Activated CD4-positive, CD25-positive, alpha-beta regulatory T cell treated with anti-CD3 and anti-CD28 coated beads, Interleukin-2, amount 50 U/mL, for 72 hours (primary cell): Measurements from ENCODE around the gene OPN3.
"Not testable (repeated sequence)": the region's sequence is repeated elsewhere in the genome, so short reads cannot be mapped to it uniquely, and the experiment has no call there.

Experiments used
- DNase-seq: peaks from one replicate; pipeline ENCODE4 v3.0.0; 2021

Gene OPN3

DNA sequence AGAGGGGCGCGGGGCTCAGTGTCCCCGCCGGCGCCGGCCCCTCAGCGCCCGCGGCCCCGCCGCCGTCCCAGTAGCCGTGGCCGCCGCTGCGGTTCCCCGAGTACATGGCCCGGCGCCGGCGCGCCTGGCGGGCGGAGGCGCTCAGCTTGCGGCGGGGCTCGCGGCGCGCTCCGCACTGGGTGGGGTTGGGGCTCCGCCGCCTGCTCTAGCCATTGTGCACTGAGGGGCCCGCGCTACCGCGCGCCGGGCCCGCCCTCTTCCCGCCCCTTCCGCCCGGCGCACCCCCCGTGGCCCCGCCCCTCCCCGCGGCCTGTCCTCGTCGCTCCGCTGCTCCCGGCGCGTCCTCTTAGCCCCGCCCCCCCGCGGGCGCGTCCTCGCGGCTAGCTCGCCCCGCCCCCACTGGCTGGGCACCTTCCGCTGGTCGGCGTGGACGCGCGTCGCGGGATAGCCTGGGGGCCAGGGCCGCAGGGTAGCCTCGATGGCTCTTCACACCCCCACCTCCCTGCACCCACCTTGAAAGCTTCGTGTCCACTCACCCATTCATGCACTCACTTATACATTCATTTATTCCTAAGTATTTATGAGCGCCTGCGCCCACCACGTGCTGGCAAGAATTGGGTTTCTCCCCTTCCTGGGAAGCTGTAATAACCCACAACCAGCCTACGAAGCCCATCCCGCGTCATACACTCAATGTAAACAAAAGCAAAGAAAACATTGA, at the start of gene OPN3, which contains the start of gene CHML:
Gene OPN3, minus strand, starts transcription at position 221 of the 718 bp plus-strand sequence. Its CDS starts 115 bp downstream, at position 106.
Gene CHML, minus strand, starts transcription at position 221 of the 718 bp plus-strand sequence. CDS start 4,603 bp downstream, outside the sequence.
- peak; percentile 96 for DNase-seq

DNA sequence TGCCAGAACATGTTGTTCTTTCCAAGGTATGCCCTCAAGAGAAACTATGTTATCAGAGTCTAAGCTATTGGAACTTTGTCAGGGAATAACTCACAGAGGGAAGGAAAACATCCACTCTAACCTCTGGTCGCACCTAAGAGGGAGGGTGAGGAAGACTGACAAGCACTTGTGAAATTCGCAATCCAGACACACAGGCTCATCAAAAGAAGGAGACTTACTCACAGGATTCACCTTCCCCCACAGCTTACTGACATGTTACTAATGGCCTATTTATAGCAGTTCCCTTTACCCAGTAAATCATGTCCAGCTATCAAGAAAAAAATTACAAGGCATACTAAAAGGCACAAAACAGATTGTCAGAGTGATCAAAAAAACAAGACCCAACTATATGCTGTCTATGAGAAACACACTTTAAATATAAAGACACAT, 48.8 kb upstream of the OPN3 start:
- no peak for DNase-seq

DNA sequence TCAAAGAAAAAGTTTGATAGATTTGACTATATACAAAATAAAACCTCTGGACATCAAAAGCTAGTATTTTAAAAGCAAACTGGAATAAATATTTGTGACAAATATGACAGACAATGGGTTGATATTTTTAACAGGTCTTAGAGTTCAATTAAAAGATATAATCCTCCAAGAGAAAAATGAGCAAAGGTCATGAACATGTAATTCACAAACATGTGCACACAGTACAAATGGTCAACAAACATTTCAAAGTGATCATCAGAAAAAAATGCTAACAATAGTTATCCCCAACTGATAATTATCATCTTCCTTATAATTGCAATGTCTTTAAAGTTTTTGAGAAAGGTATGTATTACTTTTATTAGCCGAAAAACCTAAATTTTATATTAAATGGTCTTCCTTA, 43.9 kb upstream of the OPN3 start:
- no peak for DNase-seq

DNA sequence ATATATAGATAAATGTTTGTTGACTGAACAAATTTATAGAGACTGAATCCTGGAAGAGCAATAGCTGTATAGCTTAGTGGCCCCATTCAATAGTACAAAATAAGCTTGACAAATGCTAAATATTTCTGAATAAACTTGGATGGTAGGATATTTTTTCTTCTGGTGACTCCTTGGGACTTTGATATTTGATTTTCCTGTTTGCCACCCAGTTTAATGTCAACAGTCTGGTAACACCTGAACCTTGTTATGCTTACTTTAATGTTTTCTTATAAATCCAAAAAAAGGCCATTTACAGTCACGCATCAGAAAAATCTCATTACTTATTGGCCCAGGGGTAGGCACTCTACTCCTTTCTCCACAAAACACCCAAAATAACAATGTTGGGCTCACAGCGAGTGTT, 42.8 kb upstream of the OPN3 start:
- no peak for DNase-seq

GRCh38 chr1:241681861-241682448, 41.8 kb upstream of the OPN3 start:
- DNase-seq = not testable (repeated sequence)

DNA sequence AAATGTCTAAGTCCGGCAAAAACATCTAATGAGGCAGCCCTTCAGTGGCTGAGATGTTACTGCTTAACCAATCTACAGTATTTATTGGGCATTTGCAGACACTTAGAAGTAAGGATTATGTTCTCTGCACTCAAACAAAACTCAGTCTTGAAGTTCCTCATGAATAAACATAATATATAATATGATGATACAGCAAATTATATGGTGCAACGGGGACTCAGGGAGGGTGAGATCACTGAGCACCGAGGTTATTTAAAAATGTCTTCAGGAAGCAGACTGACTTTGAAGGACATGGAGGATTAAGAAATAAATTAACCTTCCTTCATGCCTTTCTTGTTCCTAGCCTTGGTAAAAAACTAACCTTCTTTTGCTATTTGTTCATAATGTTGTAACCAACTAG, 39.8 kb upstream of the OPN3 start:
- DNase-seq = no peak

DNA sequence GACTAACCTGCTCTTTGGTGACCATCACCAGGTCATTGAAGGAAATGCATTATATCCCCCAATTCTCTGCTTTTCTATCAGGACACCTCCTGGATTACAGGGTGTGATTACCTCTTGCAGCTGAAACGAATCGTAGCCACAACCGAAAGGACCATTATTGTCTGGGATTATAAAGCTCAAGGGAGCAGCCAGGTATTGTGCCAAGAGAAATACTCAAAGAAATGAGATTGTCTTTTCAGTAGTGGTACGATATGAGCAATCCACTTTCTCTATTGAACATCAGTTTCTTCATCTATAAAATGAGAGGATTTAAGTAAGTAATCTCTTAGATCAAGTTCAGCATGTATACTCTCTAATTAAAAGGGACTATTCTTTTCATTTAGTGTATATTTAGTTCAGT, 39.2 kb upstream of the OPN3 start:
- no peak for DNase-seq

GRCh38 chr1:241678536-241678935, 38.4 kb upstream of the OPN3 start:
- DNase-seq = no peak

DNA sequence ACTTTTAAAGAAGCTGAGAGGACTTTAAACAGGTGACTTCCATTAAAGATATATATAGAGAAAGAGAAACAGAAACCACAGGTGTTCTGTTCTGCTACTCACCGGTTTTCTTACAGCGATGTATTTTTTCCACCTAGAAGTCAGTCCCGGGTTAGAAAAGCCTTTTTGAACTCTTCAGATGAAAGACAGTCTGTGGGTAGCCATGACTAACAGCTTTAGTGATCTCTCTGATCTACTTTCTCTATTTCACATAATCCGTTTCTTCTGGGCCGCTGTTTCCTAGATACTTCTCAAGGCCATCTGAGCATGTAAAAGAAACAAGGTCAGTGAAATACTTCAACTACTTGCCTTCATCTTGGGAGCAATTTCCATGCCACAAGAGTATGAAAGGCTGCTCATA, 37.0 kb upstream of the OPN3 start:
- DNase-seq = no peak

DNA sequence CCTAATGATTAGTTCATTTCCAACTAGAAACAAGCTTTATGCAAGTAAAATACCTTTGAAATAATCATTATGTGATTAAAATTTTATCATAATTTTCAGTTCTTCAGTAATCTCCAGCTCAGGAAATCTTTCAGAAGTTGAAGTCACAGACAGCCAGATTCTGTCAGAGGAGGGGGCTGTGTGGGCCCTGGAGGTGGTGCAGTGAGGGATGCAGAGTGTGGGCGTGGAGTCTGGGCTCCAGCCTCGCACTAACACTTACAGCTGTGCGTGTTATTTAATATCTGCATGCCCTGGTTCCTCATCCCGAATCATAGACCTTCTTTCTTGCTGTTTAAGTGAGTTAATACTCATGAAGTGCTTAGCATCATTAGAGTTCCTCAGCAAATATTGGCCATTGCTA, 35.8 kb upstream of the OPN3 start:
- no peak for DNase-seq

DNA sequence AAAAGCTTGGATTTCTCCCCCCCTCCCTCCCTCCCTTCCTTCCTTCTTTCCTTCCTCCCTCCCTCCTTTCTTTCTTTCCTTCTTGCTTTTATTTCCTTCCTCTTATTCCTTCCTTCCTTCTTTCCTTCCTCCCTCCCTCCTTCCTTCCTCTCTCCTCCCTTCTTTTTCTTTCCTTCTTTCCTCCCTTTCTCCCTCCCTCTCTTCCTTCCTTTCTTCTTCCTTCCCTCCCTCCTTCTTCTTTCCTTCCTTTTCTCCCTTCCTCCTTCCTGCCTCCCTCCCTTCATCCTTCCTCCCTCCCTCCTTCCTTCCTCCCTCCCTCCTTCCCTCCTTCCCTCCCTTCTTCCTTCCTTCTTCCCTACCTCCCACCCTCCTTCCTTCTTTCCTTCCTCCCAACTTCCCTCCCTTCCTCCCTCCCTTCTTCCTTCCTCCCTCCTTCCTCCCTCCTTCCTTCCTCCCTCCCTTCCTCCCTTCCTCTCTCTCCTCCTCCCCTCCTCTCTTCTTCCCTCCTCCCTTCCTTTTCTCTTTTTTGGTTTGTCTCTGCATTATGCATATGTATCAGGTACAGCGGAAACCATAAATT, 34.7 kb upstream of the OPN3 start:
- no peak for DNase-seq

DNA sequence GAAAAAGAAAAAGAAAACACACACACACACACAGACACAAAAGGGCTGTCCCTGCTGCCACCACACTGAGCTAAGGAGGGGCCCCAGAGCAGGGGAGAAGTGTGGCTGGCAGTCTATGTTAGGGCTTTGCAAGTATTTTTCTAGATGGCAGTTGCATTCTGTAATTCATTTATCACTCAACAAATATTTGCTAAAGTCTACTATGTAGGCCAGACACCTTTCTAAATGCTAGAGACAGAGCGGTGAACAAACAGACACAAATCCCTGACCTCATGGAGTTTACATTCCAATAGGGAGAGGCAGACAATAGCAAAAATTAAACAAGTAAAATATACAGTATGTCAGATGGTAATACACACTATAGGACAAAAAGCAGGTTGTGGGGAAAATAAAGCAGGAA, 32.1 kb upstream of the OPN3 start:
- DNase-seq = no peak

- DNase-seq = no peak
These were observed 26.2 kb upstream of the OPN3 start for GRCh38 chr1:241666419-241666818.

DNA sequence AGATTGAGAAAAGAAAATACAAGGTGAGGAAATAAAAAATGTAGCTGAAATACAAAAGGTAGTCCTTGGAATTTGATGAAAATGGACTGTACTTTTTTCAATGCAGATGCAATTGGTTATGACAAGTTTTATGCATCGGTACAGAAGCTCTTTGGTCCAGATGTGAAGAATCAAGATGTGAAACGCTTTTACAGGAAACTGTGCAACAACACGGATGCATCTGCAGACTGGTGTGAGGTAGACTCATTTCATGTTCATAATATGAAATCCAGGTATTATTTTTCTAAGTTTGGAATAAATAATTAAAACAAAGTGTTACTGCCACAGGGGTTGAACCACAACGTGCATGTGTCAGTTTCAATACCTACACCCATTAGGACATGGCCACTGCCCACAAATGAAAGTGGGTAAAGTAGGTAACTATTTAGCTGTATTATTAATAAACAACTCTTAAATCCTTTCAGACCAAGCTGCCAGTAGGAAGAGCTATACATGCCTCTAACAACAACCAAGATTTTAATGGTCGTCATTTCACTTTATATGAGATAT, 20.3 kb upstream of the OPN3 start:
- DNase-seq = no peak

DNA sequence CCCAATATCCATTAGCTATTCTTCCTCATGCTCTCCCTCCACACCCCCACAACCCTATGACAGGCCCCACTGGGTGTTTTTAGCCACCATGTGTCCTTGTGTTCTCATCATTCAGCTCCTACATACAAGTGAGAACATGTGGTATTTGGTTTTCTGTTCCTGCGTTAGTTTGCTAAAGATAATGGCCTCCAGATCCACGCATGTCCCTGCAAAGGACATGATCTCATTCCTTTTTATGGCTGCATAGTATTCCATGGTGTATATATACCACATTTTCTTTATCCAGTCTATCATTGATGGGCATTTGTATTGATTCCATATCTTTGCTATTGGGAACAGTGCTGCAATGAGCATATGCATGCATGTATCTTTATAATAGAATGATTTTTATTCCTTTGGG, 18.8 kb upstream of the OPN3 start:
- not testable (repeated sequence) for DNase-seq

DNA sequence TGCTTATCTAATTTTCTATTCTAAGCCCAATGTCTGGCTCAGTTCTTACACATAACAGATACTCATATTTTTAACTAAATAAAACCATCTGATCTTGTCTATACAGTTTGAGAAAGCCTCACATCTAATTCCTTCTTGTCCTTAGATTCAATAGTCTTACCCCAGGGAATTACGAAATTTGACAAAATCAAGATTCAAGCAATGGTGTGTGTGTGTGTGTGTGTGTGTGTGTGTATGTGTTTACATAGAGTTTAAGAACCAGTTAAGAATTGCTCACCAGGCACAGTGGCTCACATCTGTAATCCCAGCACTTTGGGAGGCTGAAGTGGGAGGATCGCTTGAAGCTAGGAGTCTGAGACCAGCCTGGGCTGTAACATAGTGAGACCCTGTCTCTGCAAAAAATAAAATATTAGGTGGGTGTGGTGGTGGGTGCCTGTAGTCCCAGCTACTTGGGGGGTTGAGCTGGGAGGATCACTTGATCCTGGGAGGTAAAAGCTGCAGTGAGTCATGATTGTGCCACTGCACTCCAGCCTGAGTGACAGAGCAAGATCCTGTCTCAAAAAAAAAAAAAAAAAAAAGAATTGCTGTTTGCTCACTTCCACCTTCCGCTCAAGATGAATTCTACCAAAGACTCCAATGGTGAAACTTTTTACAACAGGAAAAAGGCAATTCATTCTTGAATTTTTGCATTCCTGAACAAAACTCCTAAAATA, 18.1 kb upstream of the OPN3 start:
- no peak for DNase-seq

DNA sequence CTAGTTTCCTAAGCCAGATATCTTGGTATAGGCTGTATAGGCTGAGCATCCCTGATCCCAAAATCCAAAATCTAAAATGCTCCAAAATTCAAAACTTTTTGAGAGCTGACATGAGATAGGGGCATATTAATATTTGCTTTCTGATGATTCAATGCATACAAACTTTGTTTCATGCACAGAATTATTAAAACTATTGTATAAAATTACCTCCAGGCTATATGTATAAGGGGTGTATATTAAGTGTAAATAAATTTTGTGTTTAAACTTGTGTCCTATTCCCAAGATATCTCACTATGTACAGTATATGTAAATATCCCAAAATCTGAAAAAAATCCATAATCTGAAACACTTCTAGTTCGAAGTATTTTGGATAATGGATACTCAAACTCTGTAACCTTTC, 14.5 kb upstream of the OPN3 start:
- DNase-seq = no peak

GRCh38 chr1:241654019-241654418, 13.8 kb upstream of the OPN3 start:
- DNase-seq = no peak

- no peak for DNase-seq
These were observed 11.8 kb upstream of the OPN3 start, which contains the start of gene WDR64 for GRCh38 chr1:241652012-241652411. TSS of gene WDR64 (plus strand) at chr1:241652281. CDS start at chr1:241652485, 204 bp downstream.

DNA sequence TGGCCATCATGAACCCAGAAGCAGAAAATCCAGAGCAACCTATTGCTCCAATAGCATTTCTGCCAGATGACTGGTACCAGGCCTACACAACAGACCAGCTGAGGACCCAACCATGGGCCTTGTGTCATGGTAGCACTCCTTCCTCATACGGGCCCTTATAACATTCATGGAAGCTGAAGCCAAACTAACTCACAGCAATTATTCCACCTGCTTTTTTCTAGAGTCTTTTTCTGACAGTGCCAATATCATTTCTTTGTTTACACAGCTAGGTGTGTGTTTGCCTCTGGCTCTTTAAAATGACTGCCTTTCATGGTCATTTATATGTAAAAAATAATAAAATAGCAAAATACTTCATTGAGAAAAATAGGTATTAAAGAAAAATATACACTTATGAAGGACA, 8.0 kb upstream of the OPN3 start:
- DNase-seq = no peak

DNA sequence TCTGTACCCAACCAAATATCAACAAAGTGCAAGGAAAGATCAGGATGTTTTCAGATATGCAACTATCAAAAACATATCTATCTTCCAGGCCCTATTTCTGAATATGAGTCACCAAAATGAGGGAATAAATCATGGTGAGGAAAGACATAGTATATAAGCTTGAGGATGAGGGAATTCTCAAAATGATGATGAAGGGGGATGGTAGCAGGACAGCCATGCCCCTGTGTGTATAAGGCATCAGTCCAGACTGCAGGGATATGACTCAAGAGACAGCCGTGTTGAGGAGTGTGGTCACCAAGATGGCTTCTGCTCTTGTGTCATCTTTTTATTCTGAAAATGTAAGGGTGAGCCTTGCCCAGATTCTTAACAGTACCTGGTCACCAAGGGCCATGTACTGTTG, 7.5 kb upstream of the OPN3 start:
- DNase-seq = no peak

GRCh38 chr1:241646201-241646600, 6.0 kb upstream of the OPN3 start:
- no peak for DNase-seq

DNA sequence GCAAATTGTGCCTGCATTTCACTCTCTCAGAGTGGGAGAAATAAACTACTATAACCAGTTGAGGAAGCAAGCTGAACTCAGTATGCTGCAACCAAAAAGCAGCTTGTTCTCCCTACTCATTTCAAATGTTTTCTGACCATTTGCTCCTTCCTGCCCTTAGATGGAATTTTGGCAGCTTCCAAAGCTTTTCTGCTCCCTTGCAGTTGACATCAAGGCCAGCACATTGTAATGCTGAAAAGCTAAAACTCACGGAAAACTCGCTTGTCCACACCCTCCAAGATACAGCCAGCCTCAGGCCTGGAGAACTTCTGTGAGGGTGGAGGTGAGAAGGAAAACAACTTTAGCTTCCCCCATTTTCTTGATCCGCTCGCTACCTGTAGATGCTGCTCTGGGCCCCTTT, 5.0 kb upstream of the OPN3 start:
- no peak for DNase-seq
